Hematopoietic multipotent progenitor cell treated with erythropoietin and hydrocortisone succinate and interleukin-3 and kit ligand, for 4 days (in vitro differentiated cells): ENCODE measurements around the gene FIBCD1.

Experiments used
- DNase-seq: peaks from one replicate; pipeline ENCODE4 v3.0.0-alpha.2; 2015

Gene FIBCD1

DNA sequence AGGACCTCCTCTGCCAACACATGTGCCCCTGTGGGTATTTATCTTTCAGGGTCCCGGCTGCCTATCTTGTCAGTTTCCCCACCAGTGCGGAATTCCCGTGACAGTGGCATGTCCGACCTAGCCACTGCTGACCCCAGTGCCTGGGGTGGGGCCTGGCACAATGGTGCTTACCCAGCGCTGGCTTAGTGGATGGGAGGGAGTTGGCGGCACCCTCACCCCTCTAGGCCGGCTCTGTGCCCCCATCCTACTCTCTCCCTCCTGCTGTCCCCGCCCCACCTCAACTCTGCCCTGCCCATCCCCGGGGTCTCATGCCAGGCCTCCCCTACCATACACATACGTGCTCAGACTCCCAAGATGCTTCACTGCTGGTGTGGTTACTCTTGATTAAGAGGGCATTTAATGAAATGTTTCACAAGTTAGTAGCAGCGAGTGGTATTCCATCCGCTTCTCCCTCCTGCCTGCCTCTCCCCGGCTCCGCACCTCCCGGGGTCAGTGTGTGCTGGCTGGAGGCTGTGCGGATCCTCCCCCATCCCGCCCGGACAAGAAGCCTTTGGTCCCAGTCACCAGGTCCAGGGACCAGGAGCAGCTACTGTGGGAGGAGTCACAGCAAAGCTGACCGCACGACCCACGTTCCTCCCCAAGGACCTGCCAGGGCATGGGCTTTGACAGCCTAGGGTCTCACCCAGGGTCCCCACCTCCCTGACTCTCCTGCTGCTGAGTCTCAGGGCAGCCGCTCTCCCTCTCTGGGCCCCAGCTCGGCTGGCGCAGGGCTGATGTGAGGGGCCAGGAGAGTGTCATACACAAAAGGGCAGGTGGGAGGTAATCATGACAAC, 32.9 kb downstream of the FIBCD1 start:
- DNase-seq = no peak

DNA sequence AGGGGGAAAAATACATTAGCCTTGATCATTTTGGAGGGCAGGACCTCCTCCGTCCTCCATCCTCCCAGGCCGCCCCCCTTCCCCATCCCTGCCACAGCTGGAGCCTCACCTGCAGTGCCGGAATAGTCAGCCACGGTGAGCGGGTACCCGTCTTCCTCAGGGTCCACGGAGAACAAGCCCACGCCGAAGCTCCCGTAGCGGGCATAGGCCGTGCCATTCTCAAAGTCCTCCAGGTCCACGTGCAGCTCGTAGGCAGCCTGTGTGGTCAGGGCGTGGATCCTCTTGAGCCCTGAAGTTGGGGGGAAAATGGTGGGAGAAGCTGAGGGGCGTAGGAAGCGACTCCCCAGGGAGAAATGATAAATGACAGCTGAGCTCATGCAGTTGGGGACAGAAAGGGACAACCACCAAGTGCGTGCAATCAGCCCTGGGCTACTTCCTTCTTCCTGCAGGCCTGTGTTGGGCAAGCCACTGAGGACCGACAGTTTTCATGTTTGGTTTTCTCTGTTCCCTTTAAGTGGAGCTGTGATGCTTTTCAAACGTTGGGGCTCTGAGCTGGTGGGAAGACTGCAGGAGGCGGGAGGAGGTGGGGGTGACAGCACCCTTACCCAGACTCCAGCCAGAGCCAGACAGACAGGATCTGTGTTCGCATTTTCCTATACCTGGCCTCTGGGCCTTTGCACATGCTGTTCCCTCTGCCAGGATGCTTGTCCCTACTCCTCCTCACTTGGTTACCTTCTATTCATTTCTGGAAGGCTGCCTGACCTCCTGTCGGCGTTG, 33.7 kb downstream of the FIBCD1 start:
- no peak for DNase-seq

- no peak for DNase-seq
Observed at GRCh38 chr9:130904070-130905044, 34.7 kb downstream of the FIBCD1 start.

DNA sequence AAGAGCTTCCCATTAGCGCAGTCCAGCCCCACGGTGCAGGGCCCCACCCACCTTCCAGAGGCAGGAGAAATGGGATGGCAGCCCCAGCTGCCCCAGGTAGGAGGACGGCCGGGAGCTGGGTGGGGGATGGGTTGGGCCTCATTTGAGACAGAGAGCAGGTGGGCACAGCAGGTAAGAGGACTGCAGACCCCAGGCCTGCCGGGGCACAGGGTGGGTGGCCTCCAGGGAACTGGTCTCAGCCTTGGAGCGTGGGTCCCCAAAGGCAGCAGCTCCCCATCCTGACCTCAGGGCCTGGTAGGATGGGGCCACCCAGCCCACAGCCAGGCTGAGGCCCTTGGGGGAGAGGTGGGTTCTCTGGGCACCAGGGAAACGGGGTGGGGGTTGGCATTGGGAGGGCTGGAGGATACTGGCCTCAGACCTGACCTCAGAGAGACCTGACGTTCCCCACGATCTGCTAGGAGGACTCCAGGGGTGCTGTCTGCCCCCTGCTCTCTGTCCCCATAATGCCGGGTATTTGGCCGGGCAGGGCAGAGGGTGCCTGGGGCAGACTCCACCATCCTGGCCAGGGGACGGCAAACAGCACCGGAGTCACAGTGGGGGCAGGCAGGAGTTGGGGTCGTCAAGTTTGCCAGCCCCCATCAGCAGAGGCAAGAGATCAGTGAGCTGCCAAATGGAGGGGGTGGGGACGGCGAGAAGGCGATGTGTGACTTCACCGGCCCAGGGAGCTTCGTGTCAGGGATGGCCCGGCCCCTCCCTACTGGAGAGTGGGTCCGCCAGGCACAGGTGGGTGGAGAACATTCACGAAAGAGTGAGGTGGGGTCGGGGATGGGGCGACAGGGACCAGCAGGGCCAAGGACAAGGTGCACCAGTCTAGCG, 35.6 kb downstream of the FIBCD1 start:
- DNase-seq = no peak

DNA sequence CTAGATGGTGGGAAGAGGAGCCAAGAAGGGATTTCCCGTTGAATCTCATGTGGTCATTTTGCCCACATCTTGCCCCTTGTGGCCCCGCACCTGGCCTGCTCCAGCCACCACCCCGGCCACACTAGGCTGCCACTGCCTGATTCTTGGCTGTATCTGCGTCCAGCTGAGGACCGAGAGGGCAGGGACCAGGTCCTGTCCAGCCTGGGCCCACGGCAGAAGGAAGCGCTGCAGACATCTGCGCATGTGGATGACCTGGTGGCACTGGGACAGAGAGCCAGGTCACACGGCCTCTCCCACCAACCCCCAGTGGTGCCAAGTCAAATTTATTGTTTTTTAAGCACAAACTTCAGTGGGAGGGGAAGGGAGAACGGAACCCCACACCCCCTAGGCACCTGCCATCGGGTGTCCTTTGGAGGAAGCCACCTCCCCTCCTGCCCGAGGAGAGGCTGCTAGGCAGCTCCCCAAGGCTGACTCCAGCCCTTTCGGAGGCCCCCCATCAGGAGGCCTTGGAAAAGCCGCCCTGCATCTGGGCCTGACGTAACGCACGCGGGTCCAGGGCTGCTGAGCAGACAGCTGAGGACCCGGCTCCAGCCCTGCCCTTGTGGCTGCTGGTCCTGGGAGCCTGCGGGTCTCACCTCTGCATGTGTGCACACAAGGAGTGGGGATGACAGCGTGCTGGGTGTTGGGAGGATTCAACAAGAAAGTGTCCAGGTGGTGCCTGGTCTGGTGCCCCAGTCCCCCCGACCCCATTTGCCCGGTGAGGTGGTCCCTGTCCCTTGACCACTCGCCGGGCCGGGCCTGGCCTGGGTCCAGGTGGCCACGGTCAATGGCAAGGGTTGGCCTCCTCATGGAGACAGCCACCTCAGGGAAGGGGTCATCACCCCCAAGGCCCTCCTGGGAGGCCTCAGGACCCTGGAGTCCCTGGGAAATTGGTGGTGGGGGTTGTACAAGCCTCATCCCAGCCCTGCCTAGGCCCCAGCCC, 36.6 kb downstream of the FIBCD1 start:
- DNase-seq = no peak

GRCh38 chr9:130901498-130902203, 37.4 kb downstream of the FIBCD1 start:
- DNase-seq = no peak

GRCh38 chr9:130900701-130901497, 38.1 kb downstream of the FIBCD1 start:
- no peak for DNase-seq

DNA sequence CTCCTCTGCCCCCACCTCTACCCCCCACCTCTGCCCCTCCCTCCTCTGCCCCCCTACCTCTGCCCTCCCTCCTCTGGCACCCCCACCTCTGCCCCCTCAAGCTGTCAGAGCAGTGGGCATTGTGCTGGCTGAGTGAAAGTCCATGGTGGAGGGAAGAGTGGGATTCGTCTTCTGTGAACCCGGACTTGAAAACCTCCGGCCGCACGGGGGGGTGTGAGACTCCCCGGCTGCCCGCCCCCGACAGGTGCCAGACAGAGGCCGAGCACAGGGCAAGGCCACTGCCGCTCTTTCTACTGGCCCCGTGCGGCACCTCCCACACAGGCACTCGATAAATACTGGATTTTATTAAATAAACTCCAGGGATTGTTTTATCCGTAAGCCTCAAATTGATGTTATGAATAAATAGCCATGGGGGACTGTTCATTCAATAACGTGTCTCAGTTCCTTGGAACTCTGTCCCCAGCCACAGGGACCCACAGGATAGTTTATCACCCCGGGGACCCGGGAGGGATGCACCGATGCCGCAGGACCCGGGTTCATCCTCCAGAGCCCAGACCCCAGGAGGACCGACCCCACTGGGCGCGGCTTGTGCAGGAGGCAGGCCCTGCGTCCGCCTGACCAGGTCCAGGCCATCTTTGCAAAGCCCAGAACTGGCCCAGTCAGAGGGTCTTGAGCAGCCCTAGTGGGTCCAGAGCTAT, 39.8 kb downstream of the FIBCD1 start:
- DNase-seq = no peak

DNA sequence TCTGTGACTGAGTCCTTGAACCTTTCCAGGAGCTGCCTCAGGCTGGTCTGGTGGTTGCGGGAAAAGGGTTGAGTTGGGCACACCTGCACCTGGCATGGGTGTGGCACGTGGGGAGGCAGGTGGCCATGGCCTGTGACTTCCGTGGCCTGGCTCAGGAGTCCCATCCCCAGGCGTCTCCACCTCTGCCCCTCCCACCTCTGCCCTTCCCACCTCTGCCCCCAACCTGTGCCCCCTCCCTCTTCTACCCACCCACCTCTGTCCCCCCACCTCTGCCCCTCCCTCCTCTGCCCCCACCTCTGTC, 40.5 kb downstream of the FIBCD1 start:
- DNase-seq = no peak

DNA sequence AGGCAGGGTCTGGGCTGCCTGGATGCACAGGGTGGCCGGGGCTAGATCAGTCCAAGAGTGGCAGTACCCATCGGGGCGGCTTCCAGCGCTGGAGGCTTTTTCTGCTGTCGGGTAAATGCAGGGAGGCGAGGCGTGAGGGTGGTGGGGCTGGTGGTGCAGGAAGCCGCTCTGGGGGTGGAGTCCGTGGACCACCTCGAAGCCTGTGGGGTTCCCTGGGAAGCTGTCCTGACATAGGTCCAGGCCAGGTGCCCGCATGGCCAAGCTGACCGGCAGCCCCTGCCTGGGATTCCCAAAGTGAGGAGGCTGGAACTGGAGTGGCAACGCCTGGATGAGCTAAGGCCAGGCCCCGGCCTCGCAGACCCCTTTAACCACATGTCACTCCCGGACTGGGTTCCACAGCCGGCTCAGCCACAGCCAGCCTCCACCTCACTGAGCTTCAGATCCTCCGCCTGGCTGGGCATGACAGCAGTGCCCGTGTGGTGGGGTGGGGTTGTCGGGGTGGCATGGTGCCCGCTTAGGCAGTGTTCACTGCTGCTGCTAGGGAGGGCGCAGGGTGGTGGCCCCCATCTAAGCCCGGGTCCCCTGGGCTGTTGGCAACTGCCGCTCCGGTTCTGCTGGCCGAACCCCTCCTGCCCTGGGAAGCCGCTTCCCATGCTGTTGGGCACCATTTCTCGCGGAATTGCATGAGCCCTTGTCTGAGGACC, 41.0 kb downstream of the FIBCD1 start:
- DNase-seq = no peak

GRCh38 chr9:130897105-130897751, 41.8 kb downstream of the FIBCD1 start:
- no peak for DNase-seq

DNA sequence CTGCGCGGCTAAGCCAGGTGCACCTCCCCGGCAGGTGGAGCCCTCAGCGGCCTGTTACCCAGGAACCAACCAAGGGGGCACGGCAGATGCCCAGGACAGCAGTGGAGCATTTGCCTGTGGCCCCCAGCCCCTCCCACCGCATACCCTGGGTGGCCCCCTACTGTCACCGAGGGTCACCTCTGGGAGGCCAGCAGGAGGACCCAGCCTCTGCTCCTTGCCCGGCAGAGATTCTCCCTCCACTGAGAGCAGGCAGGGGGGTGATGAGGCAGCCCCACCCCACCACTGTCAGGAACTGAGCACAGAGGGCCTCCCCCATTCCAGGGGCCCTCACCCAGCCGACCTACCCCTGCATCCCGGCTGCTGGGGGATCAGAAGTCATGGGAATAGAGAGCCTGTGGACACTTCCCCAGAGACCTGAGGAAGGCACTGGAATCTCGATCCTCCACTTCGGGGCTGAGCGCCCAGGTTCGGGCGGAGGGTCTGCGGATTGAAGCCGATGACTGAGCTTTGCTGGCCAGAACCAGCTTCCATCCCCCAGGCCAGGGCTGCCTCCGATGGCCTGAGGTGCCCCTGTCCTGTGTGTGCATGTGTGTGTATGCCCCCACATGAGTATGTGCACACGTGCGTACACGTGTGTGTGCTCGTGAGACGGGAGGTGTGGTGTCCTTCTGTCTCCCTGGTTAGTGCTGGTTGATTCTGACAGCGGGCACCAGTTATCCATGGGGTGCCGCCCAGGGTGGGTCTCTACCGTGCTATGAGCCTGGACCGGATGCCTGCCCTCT, 42.6 kb downstream of the FIBCD1 start, which contains the start of gene QRFP:
QRFP (minus strand) TSS at position 580 of the 782 bp plus-strand sequence. CDS start 2,974 bp downstream, outside the sequence.
- no peak for DNase-seq

DNA sequence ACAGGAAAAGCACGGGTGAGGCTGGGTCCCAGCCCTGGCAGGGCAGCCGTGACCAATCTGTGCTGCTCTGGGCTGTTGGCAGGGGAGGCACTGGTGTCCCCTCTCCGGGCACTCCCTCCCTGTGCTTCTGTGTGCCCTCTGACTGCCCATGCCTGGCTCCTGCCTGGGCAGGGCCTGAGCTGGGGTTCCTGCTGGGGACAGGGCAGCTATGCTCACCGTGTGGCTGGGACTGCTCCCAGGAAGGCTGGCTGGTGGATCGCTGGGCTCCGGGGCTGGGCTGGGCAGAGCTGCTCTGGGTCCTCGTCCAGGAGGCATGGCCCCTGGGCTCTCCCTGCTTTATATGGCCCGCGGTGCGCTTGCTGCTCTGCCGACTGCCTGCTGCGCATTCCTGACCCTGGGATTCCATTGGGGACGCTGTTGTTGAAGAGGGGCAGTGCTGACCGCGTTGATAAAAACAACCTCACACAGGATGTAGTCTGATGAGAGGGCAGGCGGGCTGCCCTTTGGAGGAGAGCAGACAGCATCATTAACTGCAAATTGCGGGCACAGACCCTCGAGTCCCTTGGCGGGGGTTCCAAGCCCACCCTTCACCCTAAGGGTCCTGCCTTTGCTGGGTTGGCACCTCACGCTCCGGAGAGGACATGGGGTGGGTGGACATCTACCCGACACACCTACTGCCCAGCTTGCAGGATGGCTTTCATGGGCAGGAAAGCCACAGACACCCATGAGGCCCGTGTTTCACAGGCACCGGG, 43.4 kb downstream of the FIBCD1 start:
- DNase-seq = no peak

DNA sequence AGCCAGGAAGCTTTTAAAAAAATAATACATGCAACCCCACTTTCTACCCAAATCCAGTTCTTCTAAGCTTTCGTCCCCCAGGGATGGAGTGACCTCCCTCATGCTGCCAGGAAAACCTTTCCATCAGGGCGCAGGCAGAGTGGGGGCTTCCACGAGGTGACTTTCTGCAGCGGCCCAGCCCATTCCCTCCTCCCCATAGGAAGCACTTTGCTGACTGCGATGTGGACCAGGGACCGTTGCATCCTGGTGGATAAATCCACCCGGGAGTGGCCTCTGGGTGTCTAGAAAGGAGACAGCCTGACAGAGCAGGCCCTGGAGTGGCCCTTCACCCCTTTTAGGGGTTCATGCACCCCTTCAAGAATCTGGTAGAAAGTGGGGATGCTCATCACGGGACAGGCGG, 44.0 kb downstream of the FIBCD1 start:
- DNase-seq = no peak

GRCh38 chr9:130894546-130894945, 44.5 kb downstream of the FIBCD1 start:
- DNase-seq = peak; percentile 54
